HepG2 (cell line): ENCODE results near the gene MRPS14. TPM values are rescaled to one million over a fixed set of nuclear protein-coding genes. Genes with fewer than 3 reads are reported as not detected.

Experiments used
- ATAC-seq: fragments of 200-7000 bp; cut with Tn5 transposase; 3 replicates; pipeline ENCODE4 v1.9.1; 2020; ENCODE audit warnings: mild to moderate bottlenecking, moderate library complexity
- BruUV-seq: library from RNA; stranded (reverse); fragments of 400-500 nt; replicated peaks from 2 replicates; lab custom pipeline; 2021; lab: Mats Ljungman, UMichigan
- CTCF ChIA-PET: fragments of 300-600 bp; formaldehyde crosslinking; extraction: SDS; loops from one replicate; lab custom pipeline; 2021; ENCODE audit warnings: low total read pairs, inconsistent platforms, low intra/inter-chr PET ratio; lab: Yijun Ruan, JAX
- POLR2A ChIA-PET: fragments of 350-600 bp; sonication (Branson Sonifier 250); formaldehyde crosslinking; loops from one replicate; lab custom pipeline; 2020; ENCODE audit warnings: antibody characterized with exemption, inconsistent platforms; lab: Yijun Ruan, JAX
- DNase-seq: peaks from one replicate; pipeline ENCODE4 v3.0.0-alpha.2; 2015; ENCODE audit warnings: low spot score
- FAIRE-seq: peaks from 3 replicates; lab custom pipeline; 2011; peaks lifted over from hg19 to GRCh38; lab: Jason Lieb, UNC
- H2AFZ ChIP-seq: one replicate; pipeline ENCODE4 v1.6.1; 2011; ENCODE audit warnings: low read length, inconsistent platforms
- H3K27ac ChIP-seq: fragments of 300-600 bp; 3 replicates; pipeline ENCODE4 v1.8.0; 2011; ENCODE audit warnings: mixed run types, mild to moderate bottlenecking, mixed read lengths, low read length, inconsistent platforms; ENCODE audit not compliant: insufficient read depth; ENCODE audit errors: extremely low read length
- H3K27me3 ChIP-seq, 2 experiments: fragments of 200-600 bp in 1 of 2; 2 replicates in 1 of 2; 3 replicates in 1 of 2; pipeline versions ENCODE4 v1.6.0 to v1.8.0; 2011; ENCODE audit warnings: low read length in 2 of 2, mild to moderate bottlenecking in 2 of 2, moderate library complexity in 2 of 2, inconsistent platforms in 1 of 2; ENCODE audit not compliant: insufficient read depth in 2 of 2, control insufficient read depth in 1 of 2
- H3K36me3 ChIP-seq, 2 experiments: fragments of 200-600 bp in 1 of 2; replicated peaks in 1 of 2; 2 replicates in 1 of 2; 3 replicates in 1 of 2; pipeline versions ENCODE4 v1.5.1 to v1.8.0; 2011; ENCODE audit warnings: low read length in 2 of 2, inconsistent platforms in 1 of 2; ENCODE audit not compliant: insufficient read depth in 2 of 2, control insufficient read depth in 1 of 2
- H3K4me1 ChIP-seq: 2 replicates; pipeline ENCODE4 v1.5.1; 2012; ENCODE audit warnings: low read length, inconsistent platforms; ENCODE audit not compliant: insufficient read depth
- H3K4me2 ChIP-seq: 2 replicates; pipeline ENCODE4 v1.6.0; 2011; ENCODE audit warnings: low read depth, low read length, inconsistent platforms
- H3K4me3 ChIP-seq, 3 experiments: fragments of 200-600 bp in 1 of 3; sonication (generic), shearing (Covaris generic) in 1 of 3; replicated peaks in 1 of 3; 2 replicates each; pipeline ENCODE4 v1.5.1; 2011 to 2016; ENCODE audit warnings: low read length in 3 of 3, inconsistent platforms in 2 of 3, low read depth in 2 of 3, mild to moderate bottlenecking in 2 of 3, control low read depth in 1 of 3, mixed read lengths in 1 of 3; ENCODE audit not compliant: insufficient read depth in 1 of 3
- H3K79me2 ChIP-seq: one replicate; pipeline ENCODE4 v1.6.1; 2011; ENCODE audit warnings: low read length, inconsistent platforms; ENCODE audit not compliant: insufficient read depth
- H3K9ac ChIP-seq: 2 replicates; pipeline ENCODE4 v1.6.0; 2011; ENCODE audit warnings: mild to moderate bottlenecking, low read depth, low read length, inconsistent platforms; ENCODE audit not compliant: insufficient read depth
- H3K9me3 ChIP-seq: 2 replicates; pipeline ENCODE4 v1.5.1; 2012; ENCODE audit warnings: mild to moderate bottlenecking, low read length
- H4K20me1 ChIP-seq: 2 replicates; pipeline ENCODE4 v1.6.0; 2011; ENCODE audit warnings: inconsistent platforms, mild to moderate bottlenecking, low read length, moderate library complexity; ENCODE audit not compliant: insufficient read depth
- CC2D1A ChIP-seq: sonication (generic); formaldehyde crosslinking; IDR thresholded peaks from 2 replicates; pipeline ENCODE4 v1.8.1; 2023; ENCODE audit warnings: mild to moderate bottlenecking, missing genetic modification reagents
- HMG20A ChIP-seq: IDR thresholded peaks from 2 replicates; pipeline ENCODE4 v1.6.1; 2016; ENCODE audit warnings: borderline replicate concordance
- MAFF ChIP-seq: IDR thresholded peaks from 2 replicates; pipeline ENCODE4 v1.6.1; 2011; ENCODE audit warnings: low read depth, low read length, improper control_type of control experiment
- MAFK ChIP-seq, 2 experiments: IDR thresholded peaks in 1 of 2; conservative IDR thresholded peaks in 1 of 2; 2 replicates each; pipeline ENCODE4 v1.6.1; 2011; ENCODE audit warnings: improper control_type of control experiment in 2 of 2, low read length in 2 of 2
- MEIS2 ChIP-seq: sonication (generic); formaldehyde crosslinking; IDR thresholded peaks from 2 replicates; pipeline ENCODE4 v1.9.0; 2021; ENCODE audit warnings: mild to moderate bottlenecking, missing genetic modification reagents
- NBN ChIP-seq: fragments of 450-650 bp; conservative IDR thresholded peaks from 2 replicates; pipeline ENCODE4 v1.6.1; 2017
- NR2F6 ChIP-seq, 2 experiments: IDR thresholded peaks; 2 replicates each; pipeline ENCODE4 v1.6.1; 2016; ENCODE audit warnings: antibody characterized with exemption in 1 of 2, mild to moderate bottlenecking in 1 of 2
- SNRNP70 ChIP-seq: fragments of 200-400 bp; formaldehyde crosslinking; IDR thresholded peaks from 2 replicates; pipeline ENCODE4 v1.6.1; 2017; ENCODE audit warnings: mild to moderate bottlenecking, low read depth, low read length, moderate library complexity
- ZNF367 ChIP-seq: sonication (generic); formaldehyde crosslinking; IDR thresholded peaks from 2 replicates; pipeline ENCODE4 v1.4.0; 2020; ENCODE audit warnings: missing genetic modification reagents, borderline replicate concordance
- ZNF746 ChIP-seq: sonication (generic); formaldehyde crosslinking; IDR thresholded peaks from 2 replicates; pipeline ENCODE4 v1.8.0; 2022; ENCODE audit warnings: mild to moderate bottlenecking, missing genetic modification reagents
- WGBS: methylation state at CpG from one replicate; pipeline ENCODE4 v1.1.6; 2017; ENCODE audit warnings: low lambda C conversion rate; 5-methylcytosine and 5-hydroxymethylcytosine counted together
- in situ Hi-C: cut with HindIII; loops from 2 replicates; pipeline ENCODE4 v1.10.0; 2017; ENCODE audit warnings: low pct_unique_long_range_greater_than_20kb; ENCODE audit not compliant: extremely low pct_ligation_motif_present
- intact Hi-C: fragments of 100-400 bp; cut with micrococcal nuclease; formaldehyde crosslinking; loops from one replicate; pipeline ENCODE4 v1.10.0; 2022; ENCODE audit not compliant: unreplicated experiment
- polyA plus RNA-seq, 8 experiments: library from polyadenylated mRNA; depleted of rRNA in 3 of 8; stranded (reverse) in 7 of 8; unstranded in 1 of 8; fragments of >200 nt; fragmentation: Illumina TruSeq in 4 of 8; extraction: Trizol in 4 of 8; gene quantifications; 2 replicates each; pipeline versions ENCODE4 v1.2.1 to v1.2.3, GENCODE V29; 2011 to 2016; ENCODE audit warnings: low read depth in 4 of 8, missing spikeins in 1 of 8, mixed read lengths in 1 of 8; ENCODE audit not compliant: insufficient read depth in 1 of 8
- total RNA-seq, 5 experiments: library from RNA; depleted of rRNA; stranded (reverse); fragments of >200 nt; fragmentation: Illumina TruSeq; extraction: Trizol; gene quantifications; 2 replicates each; pipeline ENCODE4 v1.2.3, GENCODE V29; 2016; ENCODE audit warnings: low read depth in 1 of 5

MRPS14 gene
- total and polyA plus RNA-seq, 2 of the 13 experiments (the other 11 are each of a cell fraction or from before 2014, with no cell fraction given) = 36.6 to 43.2 TPM

- H3K79me2 ChIP-seq = no peaks in the 10 kb centered on the region
- no peaks in the 10 kb centered on the region for H4K20me1 ChIP-seq
- no peak overlapping the region for H3K4me2 ChIP-seq
- FAIRE-seq (no peak), DNase-seq (no peak), ATAC-seq (no peak)
- H3K27me3 ChIP-seq = no peaks in the 10 kb centered on the region
- TF ChIP-seq ZNF367 (CRISPR knock-in tag) (no peak), NBN (no peak), NR2F6 (IDR thresholded peaks at IDR 0.05) (peak; percentile 34; the same call in 1 of the 2 replicates), NR2F6 (CRISPR knock-in tag; IDR thresholded peaks at IDR 0.05) (no peak)
- H3K36me3 ChIP-seq = no peaks in the 10 kb centered on the region
- ChIA-PET CTCF (no interaction called here), POLR2A (interaction anchor here (1.4 kb wide), 1 partner anchor 31 kb away, joined by 3 read pairs; no protein-coding TSS in a partner anchor)
- no peak overlapping the region for H3K4me3 ChIP-seq
- H3K9ac ChIP-seq = no peak overlapping the region
- H2AFZ ChIP-seq = no peak overlapping the region
- BruUV-seq = no TSS peak
- intact Hi-C loops = loop anchor here (2.0 kb wide), 1 partner anchor 14 kb away; no protein-coding TSS in a partner anchor
- in situ Hi-C loops = no loop called here
- peaks cover 36% of the 10 kb centered on the region for H3K4me1 ChIP-seq
- H3K9me3 ChIP-seq = no peaks in the 10 kb centered on the region
- WGBS = 76% methylated on average over 5 of the region's 5 CpGs
- H3K27ac ChIP-seq = no peak overlapping the region
Observed at GRCh38 chr1:174968750-174969244, 54.4 kb downstream of the MRPS14 start.

GRCh38 chr1:174967845-174968705, 55.1 kb downstream of the MRPS14 start:
- 61% methylated on average over 4 of the region's 4 CpGs for WGBS
- Histone ChIP-seq H3K9ac (no peak overlapping the region), H2AFZ (no peak overlapping the region), H3K27me3 (no peaks in the 10 kb centered on the region), H3K27ac (peak overlapping the region; percentile 16), H3K79me2 (no peaks in the 10 kb centered on the region), H3K36me3 (no peaks in the 10 kb centered on the region), H4K20me1 (no peaks in the 10 kb centered on the region), H3K4me3 (no peak overlapping the region), H3K4me2 (no peak overlapping the region), H3K9me3 (no peaks in the 10 kb centered on the region), H3K4me1 (peaks cover 36% of the 10 kb centered on the region)
- intact Hi-C loops = loop anchor here (2.0 kb wide), 1 partner anchor 13 kb away; no protein-coding TSS in a partner anchor
- no peak for FAIRE-seq
- in situ Hi-C loops = no loop called here
- BruUV-seq = no TSS peak
- DNase-seq = no peak
- no peak for ATAC-seq
- CTCF ChIA-PET = no interaction called here
- POLR2A ChIA-PET = interaction anchor here (1.4 kb wide), 1 partner anchor 31 kb away, joined by 3 read pairs; no protein-coding TSS in a partner anchor
- TF ChIP-seq CC2D1A (CRISPR knock-in tag) (no peak), MAFF (peak; percentile 46; the same call in 1 of the 2 replicates), SNRNP70 (no peak), ZNF746 (CRISPR knock-in tag) (no peak), MEIS2 (CRISPR knock-in tag) (no peak), MAFK (conservative IDR thresholded peaks at IDR 0.05 in 1 of 2, IDR thresholded peaks at IDR 0.05 in 1 of 2; ENCODE audit: low read length in 2 of 2) (peak; percentile 55 to 72), HMG20A (CRISPR knock-in tag) (no peak)
